8988T (cell line): ENCODE measurements around the gene ANKRD29.

Source experiments
- DNase-seq: peaks from one replicate; pipeline ENCODE4 v3.0.0; 2011

Gene ANKRD29

DNA sequence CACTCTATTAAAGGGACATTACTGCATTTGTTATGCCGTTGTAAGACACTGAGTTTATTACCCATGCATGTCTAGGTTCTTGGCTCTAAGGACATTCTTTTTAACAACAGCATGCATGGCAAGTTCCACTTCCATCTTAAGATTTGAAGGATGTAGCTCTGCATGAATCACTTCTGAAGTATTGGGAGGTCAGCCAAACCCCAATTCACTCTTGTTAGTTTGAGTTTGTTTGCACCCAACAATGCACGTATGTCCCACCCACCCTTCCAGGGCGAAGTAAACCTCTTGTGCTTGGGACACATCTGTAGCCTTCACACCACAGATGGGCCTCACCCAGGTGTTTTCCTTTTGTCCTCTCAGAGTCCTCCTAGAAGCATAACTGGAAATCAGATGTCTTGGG, 21.0 kb upstream of the ANKRD29 start:
- DNase-seq, result no peak

DNA sequence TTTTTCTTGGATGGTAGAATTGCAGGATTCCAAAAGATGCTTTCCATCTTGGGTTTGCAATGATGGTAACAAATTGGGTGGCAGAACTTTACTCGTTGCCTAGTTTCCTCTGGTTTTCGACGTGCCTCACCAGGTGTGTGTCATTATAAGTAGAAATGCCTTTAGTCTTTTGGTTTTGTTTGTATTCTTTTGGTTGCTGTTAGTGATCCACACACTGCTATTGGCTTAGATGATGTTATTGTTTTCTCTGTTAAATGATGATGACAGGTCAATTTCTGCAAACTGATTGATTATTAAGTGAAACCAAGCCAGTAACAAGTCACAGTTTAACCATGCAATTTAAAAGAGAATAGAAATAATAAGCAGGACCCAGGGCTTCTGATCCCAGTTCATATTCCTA, 20.4 kb upstream of the ANKRD29 start:
- no peak for DNase-seq

GRCh38 chr18:23682472-23682871, 19.8 kb upstream of the ANKRD29 start:
- no peak for DNase-seq

DNA sequence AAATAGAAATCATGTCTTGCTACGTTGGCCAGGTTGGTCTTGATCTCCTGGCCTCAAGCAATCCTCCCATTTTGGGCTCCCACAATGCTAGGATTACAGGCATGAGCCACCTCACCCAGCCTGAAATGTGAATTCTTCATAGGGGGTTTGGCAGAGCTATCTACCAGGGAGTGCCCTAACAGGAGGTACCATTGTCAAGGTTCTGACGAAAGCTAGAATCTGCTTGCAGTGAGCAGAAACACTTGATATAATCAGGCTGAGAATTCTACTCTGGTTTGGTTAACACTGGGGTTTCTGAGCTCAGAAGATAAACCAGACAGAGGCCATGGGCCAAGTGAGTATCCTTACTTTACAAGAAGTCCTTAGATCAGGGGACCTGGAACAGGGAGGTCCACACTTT, 19.3 kb upstream of the ANKRD29 start:
- no peak for DNase-seq

- DNase-seq, result no peak
Measured at GRCh38 chr18:23675896-23676295, 13.2 kb upstream of the ANKRD29 start.

DNA sequence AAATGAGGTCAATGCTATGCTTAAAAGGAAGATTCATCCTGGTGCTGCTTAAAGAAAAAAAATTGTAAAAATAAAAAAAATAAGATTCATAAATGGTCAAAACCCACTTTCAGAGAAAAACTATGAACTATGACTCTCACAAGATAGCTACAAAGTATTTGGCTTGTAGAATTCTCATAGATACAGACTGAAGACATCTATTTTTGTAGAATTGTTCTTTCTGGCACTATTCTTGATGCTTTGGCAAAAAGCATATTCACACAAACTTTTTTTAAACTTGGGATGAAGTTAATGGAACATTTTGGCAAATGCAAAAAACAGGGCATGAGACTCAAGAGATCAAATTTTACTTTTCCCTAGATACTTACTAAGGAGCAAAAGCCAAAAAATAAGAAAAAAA, 12.5 kb upstream of the ANKRD29 start:
- DNase-seq, result no peak

DNA sequence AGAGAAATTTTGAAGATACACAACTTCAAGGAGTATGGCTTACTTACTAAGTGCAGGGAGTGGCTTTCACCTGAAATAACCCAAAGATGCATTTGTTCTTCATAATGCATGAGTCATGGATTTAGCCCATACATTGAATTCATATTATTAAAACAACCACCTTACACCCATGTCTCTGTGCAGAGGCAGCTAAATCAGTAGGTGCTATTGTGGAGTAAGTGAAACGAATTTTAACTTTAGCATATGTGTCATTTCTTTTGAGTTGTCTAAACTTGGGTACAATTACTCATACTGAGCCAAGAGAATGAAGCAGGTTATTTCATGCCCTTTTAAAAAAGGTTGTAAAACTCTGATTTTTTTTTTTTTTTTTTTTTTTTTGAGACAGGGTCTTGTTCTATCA, 11.0 kb upstream of the ANKRD29 start:
- DNase-seq, result no peak

GRCh38 chr18:23671564-23671963, 8.9 kb upstream of the ANKRD29 start:
- no peak for DNase-seq

GRCh38 chr18:23669804-23670405, 7.2 kb upstream of the ANKRD29 start:
- no peak for DNase-seq

GRCh38 chr18:23669202-23669766, 6.6 kb upstream of the ANKRD29 start:
- DNase-seq, result no peak

DNA sequence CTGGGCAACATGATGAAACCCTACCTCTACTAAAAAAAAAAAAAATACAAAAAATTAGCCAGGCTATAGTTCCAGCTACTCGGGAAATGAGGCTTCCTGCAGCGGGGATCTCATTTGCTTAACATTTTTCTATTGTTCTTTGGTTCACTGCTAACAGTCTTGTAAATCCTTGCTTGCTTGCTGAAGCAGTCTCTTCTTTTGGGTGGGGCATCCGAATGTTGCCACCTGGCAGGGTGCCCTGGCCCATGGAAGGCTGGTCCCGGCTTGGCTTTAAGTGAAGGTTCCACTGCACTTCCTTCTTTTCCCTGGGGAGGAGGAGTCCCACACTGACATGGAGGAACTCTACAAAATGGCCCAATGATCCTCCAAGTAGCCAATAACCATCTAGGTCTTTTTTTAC, 6.0 kb upstream of the ANKRD29 start:
- DNase-seq, result no peak

DNA sequence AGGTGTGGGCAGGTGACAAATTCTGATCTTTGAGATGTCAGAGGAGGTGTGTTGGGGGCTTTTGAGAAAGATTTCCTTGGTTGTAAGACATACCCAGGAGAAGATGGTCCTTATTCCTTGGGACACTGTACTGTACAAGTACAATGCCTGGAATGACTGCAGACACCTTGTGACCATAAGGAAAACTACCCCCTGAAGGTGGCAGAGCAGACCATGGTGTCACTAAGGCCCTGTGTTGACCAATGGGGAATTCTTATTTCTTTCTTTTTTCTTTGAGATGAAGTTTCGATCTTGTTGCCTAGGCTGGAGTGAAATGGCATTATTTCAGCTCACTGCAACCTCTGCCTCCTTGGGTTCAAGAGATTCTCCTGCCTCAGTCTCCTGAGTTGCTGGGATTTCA, 4.4 kb upstream of the ANKRD29 start:
- peak; percentile 82 for DNase-seq

DNA sequence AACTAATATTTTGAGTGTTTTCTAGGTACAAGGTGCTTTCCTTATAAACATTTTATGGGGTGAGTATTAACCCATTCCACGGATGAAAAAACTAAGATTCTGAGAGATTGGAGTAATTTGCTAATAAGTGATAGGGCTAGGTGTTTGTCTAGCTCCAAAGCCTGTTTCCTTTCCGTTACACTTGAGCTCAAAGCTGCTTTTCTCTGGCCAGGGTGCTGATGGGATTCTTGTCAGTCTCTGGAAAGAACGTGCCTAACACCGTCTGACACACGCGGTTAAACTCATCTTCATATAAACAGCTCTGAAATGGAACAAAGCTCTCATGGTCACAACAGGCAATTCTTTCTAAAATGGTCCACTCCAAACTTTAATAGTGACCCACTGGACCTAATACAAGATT, 2.0 kb upstream of the ANKRD29 start:
- no peak for DNase-seq

DNA sequence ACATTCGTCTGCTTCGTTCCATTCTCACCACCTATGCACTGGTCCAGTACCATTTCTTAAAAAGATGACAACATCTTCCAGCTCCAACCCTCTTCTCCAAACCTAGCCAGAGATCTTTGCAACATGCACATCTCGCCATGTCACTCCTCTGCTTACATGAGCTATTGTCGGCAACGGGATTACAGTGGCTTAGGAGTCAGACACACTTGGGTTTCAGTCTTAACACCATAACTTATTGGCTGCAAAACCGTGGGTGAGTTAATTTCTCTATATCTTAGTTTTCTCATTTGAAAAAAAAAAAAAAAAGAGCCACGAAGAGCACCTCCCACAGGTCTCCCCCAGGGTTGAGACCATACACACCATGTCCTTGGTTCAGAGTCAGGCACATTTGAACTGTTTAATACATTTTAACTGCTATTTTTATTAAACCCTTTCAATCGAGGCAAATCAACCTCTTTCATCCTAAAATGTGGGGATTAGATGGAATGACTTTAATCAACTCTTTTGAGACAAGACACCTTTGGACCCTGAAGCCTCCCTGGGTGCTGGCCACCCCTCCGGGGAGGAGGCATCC, 889 bp downstream of the ANKRD29 start:
- DNase-seq, result no peak

DNA sequence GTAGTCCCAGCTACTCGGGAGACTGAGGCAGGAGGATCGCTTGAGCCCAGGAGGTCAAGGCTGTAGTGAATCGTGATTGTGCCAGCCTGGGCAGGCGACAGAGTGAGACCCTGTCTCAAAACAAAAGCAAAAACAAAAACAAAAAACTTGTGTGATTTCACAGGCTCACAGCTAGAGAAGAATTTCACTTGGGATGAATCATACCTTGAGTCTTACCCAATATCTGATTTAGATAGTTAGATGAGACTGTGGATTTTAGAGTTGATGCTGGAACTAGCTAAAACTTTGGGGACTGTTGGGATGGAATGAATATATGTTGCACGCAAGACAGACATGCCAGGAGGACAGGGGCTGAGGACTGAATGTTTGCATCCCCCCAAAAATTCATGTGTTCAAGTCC, 4.4 kb downstream of the ANKRD29 start:
- no peak for DNase-seq

GRCh38 chr18:23652232-23652631, 10.5 kb downstream of the ANKRD29 start:
- DNase-seq, result no peak

GRCh38 chr18:23650968-23651927, 11.5 kb downstream of the ANKRD29 start:
- DNase-seq, result no peak

DNA sequence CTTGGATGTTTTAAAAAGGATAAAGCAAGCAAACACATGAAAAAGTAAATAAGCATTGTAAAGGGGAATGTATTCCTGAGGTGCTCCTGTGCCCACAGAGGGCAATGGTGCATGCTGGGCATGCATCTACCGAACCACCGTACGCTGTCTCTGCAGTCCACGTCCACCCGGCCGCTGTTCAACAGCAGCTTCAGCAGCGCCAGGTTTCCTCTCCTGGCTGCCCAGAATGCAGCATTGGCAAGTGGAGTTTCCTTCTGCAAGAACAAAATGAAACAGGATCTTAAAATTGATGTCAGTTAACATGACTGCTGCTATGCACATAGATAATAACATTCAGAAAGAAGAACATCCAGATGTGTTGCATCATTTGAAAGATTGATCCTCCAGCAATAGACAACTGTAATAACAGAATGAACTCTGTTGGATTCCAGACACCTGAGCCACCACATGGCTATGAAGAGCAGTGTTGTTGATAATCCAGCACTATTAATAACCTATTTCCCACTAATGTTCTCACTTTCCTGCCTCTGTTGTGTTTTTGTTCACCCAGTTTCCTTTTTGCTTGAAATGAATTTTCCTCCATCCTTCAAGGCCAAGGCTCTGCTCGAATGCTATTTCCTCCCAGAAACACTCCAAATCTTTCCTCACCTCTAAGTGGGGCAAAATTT, 13.6 kb downstream of the ANKRD29 start:
- no peak for DNase-seq

DNA sequence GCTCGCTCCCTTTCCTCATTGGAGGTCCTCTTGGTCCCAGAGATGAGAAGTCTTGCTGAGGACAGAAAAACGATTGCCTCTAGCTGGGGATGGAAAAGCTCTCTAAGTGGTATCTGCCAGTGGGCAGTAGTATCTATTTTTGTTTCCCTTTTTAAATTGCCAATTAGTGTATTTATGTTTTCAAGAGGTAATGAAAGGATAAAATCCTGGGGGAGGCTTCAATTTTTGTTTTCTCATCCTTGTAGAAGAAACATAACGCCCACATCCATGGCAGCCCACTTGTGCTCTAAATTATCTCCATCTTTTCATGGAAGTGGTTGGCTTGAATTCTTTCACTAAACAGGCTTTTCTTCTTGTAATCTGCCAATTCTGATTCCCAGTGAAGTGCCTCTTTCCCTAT, 14.3 kb downstream of the ANKRD29 start:
- no peak for DNase-seq

GRCh38 chr18:23646282-23646681, 16.4 kb downstream of the ANKRD29 start:
- DNase-seq, result no peak

DNA sequence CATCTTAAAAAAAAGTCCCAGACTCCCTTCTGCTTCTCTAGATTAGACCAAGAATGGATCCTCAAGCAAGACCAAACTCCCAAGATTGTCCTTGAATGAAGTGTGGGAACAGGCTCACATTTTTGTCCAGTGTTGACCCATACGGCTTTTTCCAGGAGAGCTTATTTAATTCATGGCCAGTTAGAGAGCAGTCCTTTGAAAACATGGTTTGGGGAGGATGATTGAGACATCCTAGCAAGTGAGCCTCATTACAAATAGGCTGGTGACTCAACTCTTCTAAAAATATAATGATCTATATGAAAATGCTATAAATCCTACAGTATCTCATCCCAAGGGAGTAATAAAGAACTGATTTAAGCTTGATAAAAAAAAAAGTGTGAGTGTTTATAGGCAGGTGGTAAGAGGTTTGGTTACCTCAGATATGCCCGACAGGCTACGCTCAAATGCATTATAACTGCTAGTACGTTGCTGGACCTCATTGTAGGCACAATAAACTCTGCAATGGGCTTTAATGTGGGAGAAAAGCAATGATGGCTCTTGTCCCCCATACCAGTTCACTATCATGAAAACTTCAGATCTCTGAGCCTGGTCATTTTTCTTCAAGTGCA, 17.0 kb downstream of the ANKRD29 start:
- no peak for DNase-seq

DNA sequence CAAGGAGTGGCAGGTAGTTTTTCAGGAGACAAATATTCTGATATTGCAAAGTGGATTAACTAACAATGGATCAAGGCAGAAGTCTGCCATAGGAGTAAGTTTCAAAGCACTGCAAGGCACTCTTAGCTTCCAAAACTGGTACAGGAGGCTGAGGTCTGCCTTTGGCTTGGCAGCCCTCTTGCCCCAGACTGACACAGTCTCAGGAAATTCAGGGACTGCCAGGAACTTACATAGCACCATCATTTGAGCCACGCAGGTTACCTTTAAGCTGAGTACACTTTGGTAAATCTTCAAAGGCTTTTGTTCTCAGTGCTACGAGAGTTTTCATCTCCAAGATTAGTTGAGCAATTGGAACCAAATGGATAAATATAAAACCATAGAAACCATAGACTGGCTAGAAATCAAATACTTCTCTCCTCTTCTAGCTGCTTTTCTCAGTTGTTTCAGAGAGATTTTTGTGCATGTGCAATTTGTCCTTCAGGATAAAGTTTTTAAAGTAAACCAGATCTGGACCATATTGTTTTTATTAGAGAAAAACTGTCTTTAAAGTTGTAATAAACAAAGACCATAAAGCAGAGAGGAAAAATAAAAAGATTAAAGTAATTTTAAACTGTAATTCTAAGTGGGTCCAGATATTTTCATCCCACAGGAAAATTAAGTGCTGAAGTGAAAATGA, 18.8 kb downstream of the ANKRD29 start:
- DNase-seq, result no peak
